HepG2 (cell line): ENCODE measurements around the gene MINDY1. TPM values are rescaled to one million over a fixed set of nuclear protein-coding genes. Genes with fewer than 3 reads are reported as not detected.

Experiments used
- ATAC-seq: fragments of 200-7000 bp; cut with Tn5 transposase; 3 replicates; pipeline ENCODE4 v1.9.1; 2020; ENCODE audit warnings: mild to moderate bottlenecking, moderate library complexity
- BruUV-seq: library from RNA; stranded (reverse); fragments of 400-500 nt; replicated peaks from 2 replicates; lab custom pipeline; 2021; lab: Mats Ljungman, UMichigan
- CTCF ChIA-PET: fragments of 300-600 bp; formaldehyde crosslinking; extraction: SDS; loops from one replicate; lab custom pipeline; 2021; ENCODE audit warnings: low total read pairs, inconsistent platforms, low intra/inter-chr PET ratio; lab: Yijun Ruan, JAX
- POLR2A ChIA-PET: fragments of 350-600 bp; sonication (Branson Sonifier 250); formaldehyde crosslinking; loops from one replicate; lab custom pipeline; 2020; ENCODE audit warnings: antibody characterized with exemption, inconsistent platforms; lab: Yijun Ruan, JAX
- DNase-seq: peaks from one replicate; pipeline ENCODE4 v3.0.0-alpha.2; 2015; ENCODE audit warnings: low spot score
- FAIRE-seq: peaks from 3 replicates; lab custom pipeline; 2011; peaks lifted over from hg19 to GRCh38; lab: Jason Lieb, UNC
- H2AFZ ChIP-seq: one replicate; pipeline ENCODE4 v1.6.1; 2011; ENCODE audit warnings: low read length, inconsistent platforms
- H3K27ac ChIP-seq: fragments of 300-600 bp; 3 replicates; pipeline ENCODE4 v1.8.0; 2011; ENCODE audit warnings: mixed run types, mild to moderate bottlenecking, mixed read lengths, low read length, inconsistent platforms; ENCODE audit not compliant: insufficient read depth; ENCODE audit errors: extremely low read length
- H3K27me3 ChIP-seq, 2 experiments: fragments of 200-600 bp in 1 of 2; 2 replicates in 1 of 2; 3 replicates in 1 of 2; pipeline versions ENCODE4 v1.6.0 to v1.8.0; 2011; ENCODE audit warnings: low read length in 2 of 2, mild to moderate bottlenecking in 2 of 2, moderate library complexity in 2 of 2, inconsistent platforms in 1 of 2; ENCODE audit not compliant: insufficient read depth in 2 of 2, control insufficient read depth in 1 of 2
- H3K36me3 ChIP-seq, 2 experiments: fragments of 200-600 bp in 1 of 2; replicated peaks in 1 of 2; 2 replicates in 1 of 2; 3 replicates in 1 of 2; pipeline versions ENCODE4 v1.5.1 to v1.8.0; 2011; ENCODE audit warnings: low read length in 2 of 2, inconsistent platforms in 1 of 2; ENCODE audit not compliant: insufficient read depth in 2 of 2, control insufficient read depth in 1 of 2
- H3K4me1 ChIP-seq: 2 replicates; pipeline ENCODE4 v1.5.1; 2012; ENCODE audit warnings: low read length, inconsistent platforms; ENCODE audit not compliant: insufficient read depth
- H3K4me2 ChIP-seq: 2 replicates; pipeline ENCODE4 v1.6.0; 2011; ENCODE audit warnings: low read depth, low read length, inconsistent platforms
- H3K4me3 ChIP-seq, 3 experiments: fragments of 200-600 bp in 1 of 3; sonication (generic), shearing (Covaris generic) in 1 of 3; replicated peaks in 1 of 3; 2 replicates each; pipeline ENCODE4 v1.5.1; 2011 to 2016; ENCODE audit warnings: low read length in 3 of 3, inconsistent platforms in 2 of 3, low read depth in 2 of 3, mild to moderate bottlenecking in 2 of 3, control low read depth in 1 of 3, mixed read lengths in 1 of 3; ENCODE audit not compliant: insufficient read depth in 1 of 3
- H3K79me2 ChIP-seq: one replicate; pipeline ENCODE4 v1.6.1; 2011; ENCODE audit warnings: low read length, inconsistent platforms; ENCODE audit not compliant: insufficient read depth
- H3K9ac ChIP-seq: 2 replicates; pipeline ENCODE4 v1.6.0; 2011; ENCODE audit warnings: mild to moderate bottlenecking, low read depth, low read length, inconsistent platforms; ENCODE audit not compliant: insufficient read depth
- H3K9me3 ChIP-seq: 2 replicates; pipeline ENCODE4 v1.5.1; 2012; ENCODE audit warnings: mild to moderate bottlenecking, low read length
- H4K20me1 ChIP-seq: 2 replicates; pipeline ENCODE4 v1.6.0; 2011; ENCODE audit warnings: inconsistent platforms, mild to moderate bottlenecking, low read length, moderate library complexity; ENCODE audit not compliant: insufficient read depth
- KLF11 ChIP-seq: IDR thresholded peaks from 2 replicates; pipeline ENCODE4 v1.6.1; 2016; ENCODE audit warnings: missing compliant biosample characterization
- MTA3 ChIP-seq: sonication (generic); formaldehyde crosslinking; IDR thresholded peaks from 2 replicates; pipeline ENCODE4 v1.4.0; 2020; ENCODE audit warnings: missing genetic modification reagents
- NR2C2 ChIP-seq: sonication (generic); formaldehyde crosslinking; IDR thresholded peaks from 2 replicates; pipeline ENCODE4 v1.4.0; 2020; ENCODE audit warnings: missing genetic modification reagents, mild to moderate bottlenecking, moderate library complexity, borderline replicate concordance
- NR2F1 ChIP-seq, 2 experiments: fragments of 450-650 bp in 1 of 2; formaldehyde crosslinking in 1 of 2; IDR thresholded peaks; 2 replicates each; pipeline versions ENCODE4 v1.5.0 to v1.6.1; 2016 to 2020; ENCODE audit warnings: mild to moderate bottlenecking in 1 of 2, missing compliant biosample characterization in 1 of 2, missing genetic modification reagents in 1 of 2, moderate library complexity in 1 of 2
- SRSF1 ChIP-seq: fragments of 200-400 bp; formaldehyde crosslinking; optimal IDR thresholded peaks from 2 replicates; pipeline ENCODE3; 2017; ENCODE audit warnings: mild to moderate bottlenecking, low read depth, low read length, moderate library complexity
- ZNF232 ChIP-seq: sonication (generic); formaldehyde crosslinking; IDR thresholded peaks from 2 replicates; pipeline ENCODE4 v1.4.0; 2020; ENCODE audit warnings: missing genetic modification reagents, borderline replicate concordance
- ZNF33A ChIP-seq: sonication (generic); formaldehyde crosslinking; IDR thresholded peaks from 2 replicates; pipeline ENCODE4 v1.5.1; 2020; ENCODE audit warnings: missing genetic modification reagents, mild to moderate bottlenecking, moderate library complexity, borderline replicate concordance
- WGBS: methylation state at CpG from one replicate; pipeline ENCODE4 v1.1.6; 2017; ENCODE audit warnings: low lambda C conversion rate; 5-methylcytosine and 5-hydroxymethylcytosine counted together
- in situ Hi-C: cut with HindIII; loops from 2 replicates; pipeline ENCODE4 v1.10.0; 2017; ENCODE audit warnings: low pct_unique_long_range_greater_than_20kb; ENCODE audit not compliant: extremely low pct_ligation_motif_present
- intact Hi-C: fragments of 100-400 bp; cut with micrococcal nuclease; formaldehyde crosslinking; loops from one replicate; pipeline ENCODE4 v1.10.0; 2022; ENCODE audit not compliant: unreplicated experiment
- polyA plus RNA-seq, 8 experiments: library from polyadenylated mRNA; depleted of rRNA in 3 of 8; stranded (reverse) in 7 of 8; unstranded in 1 of 8; fragments of >200 nt; fragmentation: Illumina TruSeq in 4 of 8; extraction: Trizol in 4 of 8; gene quantifications; 2 replicates each; pipeline versions ENCODE4 v1.2.1 to v1.2.3, GENCODE V29; 2011 to 2016; ENCODE audit warnings: low read depth in 4 of 8, missing spikeins in 1 of 8, mixed read lengths in 1 of 8; ENCODE audit not compliant: insufficient read depth in 1 of 8
- total RNA-seq, 5 experiments: library from RNA; depleted of rRNA; stranded (reverse); fragments of >200 nt; fragmentation: Illumina TruSeq; extraction: Trizol; gene quantifications; 2 replicates each; pipeline ENCODE4 v1.2.3, GENCODE V29; 2016; ENCODE audit warnings: low read depth in 1 of 5
- TF ChIP-seq, protein P1 (sequence below): IDR thresholded peaks from 2 replicates; pipeline ENCODE4 v1.4.0; 2020; ENCODE audit warnings: mild to moderate bottlenecking, missing genetic modification reagents
- TF ChIP-seq, protein P2 (sequence below): sonication (generic); formaldehyde crosslinking; IDR thresholded peaks from 2 replicates; pipeline ENCODE4 v1.4.0; 2020; ENCODE audit warnings: missing genetic modification reagents
- TF ChIP-seq, protein P3 (sequence below): sonication (generic); formaldehyde crosslinking; IDR thresholded peaks from 2 replicates; pipeline ENCODE4 v1.4.0; 2020; ENCODE audit warnings: missing genetic modification reagents, borderline replicate concordance

The MINDY1 gene
- total and polyA plus RNA-seq, 2 of the 13 experiments (the other 11 are each of a cell fraction or from before 2014, with no cell fraction given) = 11.1 to 15.0 TPM

DNA sequence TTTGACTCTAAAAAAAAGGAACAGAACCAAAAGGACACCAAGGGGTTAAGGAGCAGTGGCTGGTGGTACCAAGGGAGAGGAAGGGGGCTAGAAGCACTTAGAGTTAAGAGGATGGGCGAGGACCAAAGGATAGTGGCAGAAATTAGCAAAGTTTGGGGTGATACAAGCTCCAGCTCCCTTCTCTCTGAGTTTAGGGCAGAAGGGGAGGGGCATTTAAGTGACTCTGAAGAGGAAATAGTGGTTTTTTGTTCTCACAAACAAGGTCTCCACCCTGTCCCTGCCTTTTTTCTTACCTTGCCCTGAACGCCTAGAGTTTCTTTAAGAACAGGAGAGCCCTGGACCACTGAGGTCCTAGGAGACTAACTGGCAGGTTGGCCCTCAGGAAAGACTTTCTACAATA is 49.4 kb upstream of the MINDY1 start (continued):
- TF ChIP-seq, protein P1, sequence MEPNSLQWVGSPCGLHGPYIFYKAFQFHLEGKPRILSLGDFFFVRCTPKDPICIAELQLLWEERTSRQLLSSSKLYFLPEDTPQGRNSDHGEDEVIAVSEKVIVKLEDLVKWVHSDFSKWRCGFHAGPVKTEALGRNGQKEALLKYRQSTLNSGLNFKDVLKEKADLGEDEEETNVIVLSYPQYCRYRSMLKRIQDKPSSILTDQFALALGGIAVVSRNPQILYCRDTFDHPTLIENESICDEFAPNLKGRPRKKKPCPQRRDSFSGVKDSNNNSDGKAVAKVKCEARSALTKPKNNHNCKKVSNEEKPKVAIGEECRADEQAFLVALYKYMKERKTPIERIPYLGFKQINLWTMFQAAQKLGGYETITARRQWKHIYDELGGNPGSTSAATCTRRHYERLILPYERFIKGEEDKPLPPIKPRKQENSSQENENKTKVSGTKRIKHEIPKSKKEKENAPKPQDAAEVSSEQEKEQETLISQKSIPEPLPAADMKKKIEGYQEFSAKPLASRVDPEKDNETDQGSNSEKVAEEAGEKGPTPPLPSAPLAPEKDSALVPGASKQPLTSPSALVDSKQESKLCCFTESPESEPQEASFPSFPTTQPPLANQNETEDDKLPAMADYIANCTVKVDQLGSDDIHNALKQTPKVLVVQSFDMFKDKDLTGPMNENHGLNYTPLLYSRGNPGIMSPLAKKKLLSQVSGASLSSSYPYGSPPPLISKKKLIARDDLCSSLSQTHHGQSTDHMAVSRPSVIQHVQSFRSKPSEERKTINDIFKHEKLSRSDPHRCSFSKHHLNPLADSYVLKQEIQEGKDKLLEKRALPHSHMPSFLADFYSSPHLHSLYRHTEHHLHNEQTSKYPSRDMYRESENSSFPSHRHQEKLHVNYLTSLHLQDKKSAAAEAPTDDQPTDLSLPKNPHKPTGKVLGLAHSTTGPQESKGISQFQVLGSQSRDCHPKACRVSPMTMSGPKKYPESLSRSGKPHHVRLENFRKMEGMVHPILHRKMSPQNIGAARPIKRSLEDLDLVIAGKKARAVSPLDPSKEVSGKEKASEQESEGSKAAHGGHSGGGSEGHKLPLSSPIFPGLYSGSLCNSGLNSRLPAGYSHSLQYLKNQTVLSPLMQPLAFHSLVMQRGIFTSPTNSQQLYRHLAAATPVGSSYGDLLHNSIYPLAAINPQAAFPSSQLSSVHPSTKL (CRISPR knock-in tag) = no peak
- TF ChIP-seq SRSF1 (no peak), NR2F1 (CRISPR knock-in tag; IDR thresholded peaks at IDR 0.05) (no peak)
- TF ChIP-seq, protein P2, sequence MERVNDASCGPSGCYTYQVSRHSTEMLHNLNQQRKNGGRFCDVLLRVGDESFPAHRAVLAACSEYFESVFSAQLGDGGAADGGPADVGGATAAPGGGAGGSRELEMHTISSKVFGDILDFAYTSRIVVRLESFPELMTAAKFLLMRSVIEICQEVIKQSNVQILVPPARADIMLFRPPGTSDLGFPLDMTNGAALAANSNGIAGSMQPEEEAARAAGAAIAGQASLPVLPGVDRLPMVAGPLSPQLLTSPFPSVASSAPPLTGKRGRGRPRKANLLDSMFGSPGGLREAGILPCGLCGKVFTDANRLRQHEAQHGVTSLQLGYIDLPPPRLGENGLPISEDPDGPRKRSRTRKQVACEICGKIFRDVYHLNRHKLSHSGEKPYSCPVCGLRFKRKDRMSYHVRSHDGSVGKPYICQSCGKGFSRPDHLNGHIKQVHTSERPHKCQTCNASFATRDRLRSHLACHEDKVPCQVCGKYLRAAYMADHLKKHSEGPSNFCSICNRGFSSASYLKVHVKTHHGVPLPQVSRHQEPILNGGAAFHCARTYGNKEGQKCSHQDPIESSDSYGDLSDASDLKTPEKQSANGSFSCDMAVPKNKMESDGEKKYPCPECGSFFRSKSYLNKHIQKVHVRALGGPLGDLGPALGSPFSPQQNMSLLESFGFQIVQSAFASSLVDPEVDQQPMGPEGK (CRISPR knock-in tag) = no peak

DNA sequence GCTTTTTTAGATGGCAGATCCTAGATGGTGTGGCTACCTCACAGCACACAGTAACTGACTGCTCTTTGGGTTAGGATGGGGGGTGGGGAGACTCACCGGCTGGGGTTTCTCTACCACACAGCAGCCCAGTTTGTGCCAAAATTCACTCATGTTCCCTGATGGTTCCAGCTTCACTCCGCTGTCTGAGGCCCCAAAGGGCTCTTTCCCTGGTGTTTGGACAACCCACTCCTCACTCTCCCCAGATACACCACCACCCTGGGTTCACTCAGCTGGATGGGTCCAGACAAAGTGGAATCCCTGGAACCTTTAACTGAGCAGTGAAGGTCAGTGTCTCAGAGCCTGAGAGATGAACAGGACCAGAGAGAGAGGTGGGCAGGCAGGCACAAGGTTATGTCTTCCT is 48.9 kb upstream of the MINDY1 start:
- in situ Hi-C loops = no loop called here
- Histone ChIP-seq H3K27ac (no peak overlapping the region), H3K79me2 (peaks cover 19% of the 10 kb centered on the region), H3K9me3 (no peaks in the 10 kb centered on the region), H3K36me3 (peaks cover 13 to 34% of the 10 kb centered on the region in 2 experiments), H3K4me3 (no peak overlapping the region)
- WGBS = 100% methylated on average over 1 of the region's 2 CpGs
- DNase-seq (no peak), FAIRE-seq (no peak)
- CTCF ChIA-PET = no interaction called here
- TF ChIP-seq MTA3 (CRISPR knock-in tag) = no peak
- TF ChIP-seq KLF11 = no peak
- TF ChIP-seq, protein P3, sequence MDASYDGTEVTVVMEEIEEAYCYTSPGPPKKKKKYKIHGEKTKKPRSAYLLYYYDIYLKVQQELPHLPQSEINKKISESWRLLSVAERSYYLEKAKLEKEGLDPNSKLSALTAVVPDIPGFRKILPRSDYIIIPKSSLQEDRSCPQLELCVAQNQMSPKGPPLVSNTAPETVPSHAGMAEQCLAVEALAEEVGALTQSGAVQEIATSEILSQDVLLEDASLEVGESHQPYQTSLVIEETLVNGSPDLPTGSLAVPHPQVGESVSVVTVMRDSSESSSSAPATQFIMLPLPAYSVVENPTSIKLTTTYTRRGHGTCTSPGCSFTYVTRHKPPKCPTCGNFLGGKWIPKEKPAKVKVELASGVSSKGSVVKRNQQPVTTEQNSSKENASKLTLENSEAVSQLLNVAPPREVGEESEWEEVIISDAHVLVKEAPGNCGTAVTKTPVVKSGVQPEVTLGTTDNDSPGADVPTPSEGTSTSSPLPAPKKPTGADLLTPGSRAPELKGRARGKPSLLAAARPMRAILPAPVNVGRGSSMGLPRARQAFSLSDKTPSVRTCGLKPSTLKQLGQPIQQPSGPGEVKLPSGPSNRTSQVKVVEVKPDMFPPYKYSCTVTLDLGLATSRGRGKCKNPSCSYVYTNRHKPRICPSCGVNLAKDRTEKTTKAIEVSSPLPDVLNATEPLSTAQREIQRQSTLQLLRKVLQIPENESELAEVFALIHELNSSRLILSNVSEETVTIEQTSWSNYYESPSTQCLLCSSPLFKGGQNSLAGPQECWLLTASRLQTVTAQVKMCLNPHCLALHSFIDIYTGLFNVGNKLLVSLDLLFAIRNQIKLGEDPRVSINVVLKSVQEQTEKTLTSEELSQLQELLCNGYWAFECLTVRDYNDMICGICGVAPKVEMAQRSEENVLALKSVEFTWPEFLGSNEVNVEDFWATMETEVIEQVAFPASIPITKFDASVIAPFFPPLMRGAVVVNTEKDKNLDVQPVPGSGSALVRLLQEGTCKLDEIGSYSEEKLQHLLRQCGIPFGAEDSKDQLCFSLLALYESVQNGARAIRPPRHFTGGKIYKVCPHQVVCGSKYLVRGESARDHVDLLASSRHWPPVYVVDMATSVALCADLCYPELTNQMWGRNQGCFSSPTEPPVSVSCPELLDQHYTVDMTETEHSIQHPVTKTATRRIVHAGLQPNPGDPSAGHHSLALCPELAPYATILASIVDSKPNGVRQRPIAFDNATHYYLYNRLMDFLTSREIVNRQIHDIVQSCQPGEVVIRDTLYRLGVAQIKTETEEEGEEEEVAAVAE (CRISPR knock-in tag) = no peak
- TF ChIP-seq ZNF33A (CRISPR knock-in tag) = no peak
- TF ChIP-seq ZNF232 (CRISPR knock-in tag) = no peak
- TF ChIP-seq NR2C2 (CRISPR knock-in tag) = no peak
- TF ChIP-seq, all 625 proteins: peak for 0
- no peak overlapping the region for H3K9ac ChIP-seq
- POLR2A ChIA-PET = interaction anchor here (0.6 to 1.2 kb wide), 2 partner anchors 9 to 49 kb away, joined by 3 read pairs; partner anchors contain the start of gene MINDY1
- no peaks in the 10 kb centered on the region for H4K20me1 ChIP-seq
- peaks cover 58% of the 10 kb centered on the region for H3K4me1 ChIP-seq
- no TSS peak for BruUV-seq
- H3K27me3 ChIP-seq = no peaks in the 10 kb centered on the region
- no peak overlapping the region for H2AFZ ChIP-seq
- H3K4me2 ChIP-seq = no peak overlapping the region
- ATAC-seq = no peak
- intact Hi-C loops = no loop called here
